Neuronal stem cell (in vitro differentiated cells): ENCODE results near the gene SMIM44.
A peak's percentile ranks its signal among the peaks of the same experiment; 100 is the strongest.

Source experiments
- DNase-seq: peaks from one replicate; pipeline ENCODE4 v3.0.0-alpha.2; 2013; ENCODE audit warnings: low spot score
- H2AFZ ChIP-seq: one replicate; pipeline ENCODE4 v1.6.1; 2013; ENCODE audit warnings: mild to moderate bottlenecking, low read length, inconsistent platforms
- H2AK5ac ChIP-seq: 2 replicates; pipeline ENCODE4 v1.6.1; 2013; ENCODE audit warnings: low read depth, mild to moderate bottlenecking, inconsistent platforms, low read length, moderate library complexity, mixed read lengths
- H2BK120ac ChIP-seq: 2 replicates; pipeline ENCODE4 v1.6.1; 2013; ENCODE audit warnings: low read depth, mild to moderate bottlenecking, inconsistent platforms, low read length, moderate library complexity, mixed read lengths
- H2BK12ac ChIP-seq: one replicate; pipeline ENCODE4 v1.6.1; 2013; ENCODE audit warnings: low read length, inconsistent platforms
- H2BK15ac ChIP-seq: 2 replicates; pipeline ENCODE4 v1.6.1; 2013; ENCODE audit warnings: mild to moderate bottlenecking, low read length, inconsistent platforms, mixed read lengths
- H2BK5ac ChIP-seq: one replicate; pipeline ENCODE4 v1.6.1; 2013; ENCODE audit warnings: inconsistent platforms, mild to moderate bottlenecking, low read length, moderate library complexity
- H3K14ac ChIP-seq: one replicate; pipeline ENCODE4 v1.6.1; 2013; ENCODE audit warnings: low read length, inconsistent platforms
- H3K18ac ChIP-seq: 2 replicates; pipeline ENCODE4 v1.6.1; 2013; ENCODE audit warnings: low read length, inconsistent platforms
- H3K23ac ChIP-seq: 2 replicates; pipeline ENCODE4 v1.6.1; 2013; ENCODE audit warnings: low read depth, mild to moderate bottlenecking, mixed read lengths, low read length, inconsistent platforms; ENCODE audit not compliant: poor library complexity
- H3K27ac ChIP-seq: replicated peaks from 3 replicates; pipeline ENCODE4 v1.5.1; 2013; ENCODE audit warnings: low read length, inconsistent platforms
- H3K27me3 ChIP-seq, 3 experiments: 2 replicates each; pipeline ENCODE4 v1.6.1; 2013; ENCODE audit warnings: low read length in 3 of 3, mild to moderate bottlenecking in 2 of 3, inconsistent platforms in 1 of 3, low read depth in 1 of 3, mixed read lengths in 1 of 3, moderate library complexity in 1 of 3; ENCODE audit not compliant: control insufficient read depth in 3 of 3, insufficient read depth in 3 of 3
- H3K36me3 ChIP-seq, 2 donors: replicated peaks in 1 of 2; 2 replicates each; pipeline ENCODE4 v1.6.1; 2013; ENCODE audit warnings: low read length in 2 of 2; ENCODE audit not compliant: control insufficient read depth in 2 of 2, insufficient read depth in 2 of 2
- H3K4ac ChIP-seq: 2 replicates; pipeline ENCODE4 v1.6.1; 2013; ENCODE audit warnings: inconsistent platforms, mild to moderate bottlenecking, low read length, moderate library complexity
- H3K4me1 ChIP-seq, 2 donors: 1 replicate in 1 of 2; 2 replicates in 1 of 2; pipeline ENCODE4 v1.6.1; 2013; ENCODE audit warnings: low read length in 2 of 2, low read depth in 1 of 2; ENCODE audit not compliant: control insufficient read depth in 2 of 2, insufficient read depth in 1 of 2
- H3K4me2 ChIP-seq: one replicate; pipeline ENCODE4 v1.6.1; 2013; ENCODE audit warnings: mild to moderate bottlenecking, low read length, inconsistent platforms; ENCODE audit not compliant: insufficient read depth, poor library complexity, severe bottlenecking
- H3K4me3 ChIP-seq, 2 donors: 2 replicates each; pipeline ENCODE4 v1.5.1; 2013; ENCODE audit warnings: low read length in 2 of 2, mild to moderate bottlenecking in 2 of 2, inconsistent platforms in 1 of 2, moderate library complexity in 1 of 2
- H3K79me1 ChIP-seq: one replicate; pipeline ENCODE4 v1.6.1; 2013; ENCODE audit warnings: low read depth, mild to moderate bottlenecking, inconsistent platforms, low read length, moderate library complexity
- H3K9ac ChIP-seq: one replicate; pipeline ENCODE4 v1.6.1; 2013; ENCODE audit warnings: mild to moderate bottlenecking, low read depth, low read length, inconsistent platforms; ENCODE audit not compliant: poor library complexity
- H3K9me3 ChIP-seq, 2 donors: replicated peaks in 1 of 2; 2 replicates each; pipeline versions ENCODE3 to v1.6.1; 2013; ENCODE audit warnings: low read length in 2 of 2, mild to moderate bottlenecking in 2 of 2, inconsistent platforms in 1 of 2, low read depth in 1 of 2, mixed read lengths in 1 of 2, moderate library complexity in 1 of 2; ENCODE audit not compliant: control insufficient read depth in 2 of 2, insufficient read depth in 1 of 2
- H4K8ac ChIP-seq: one replicate; pipeline ENCODE4 v1.6.1; 2013; ENCODE audit warnings: low read depth, mild to moderate bottlenecking, inconsistent platforms, low read length, moderate library complexity
- H4K91ac ChIP-seq: one replicate; pipeline ENCODE4 v1.6.1; 2013; ENCODE audit warnings: low read length, low read depth, mild to moderate bottlenecking, inconsistent platforms; ENCODE audit not compliant: poor library complexity
- WGBS, 2 donors: extraction: QIAGEN DNeasy Blood & Tissue Kit; methylation state at CpG; one replicate each; pipeline ENCODE4 v1.1.7; 2013; ENCODE audit warnings: missing lambda C conversion rate in 2 of 2, mixed read lengths in 1 of 2; ENCODE audit not compliant: insufficient read length in 2 of 2, insufficient replicate concordance in 1 of 2; ENCODE audit errors: extremely low coverage in 2 of 2; 5-methylcytosine and 5-hydroxymethylcytosine counted together

Gene SMIM44

GRCh38 chr19:3511506-3512251 is 28.4 kb upstream of the SMIM44 start:
- no peak for DNase-seq
- Histone ChIP-seq H2BK12ac (no peak overlapping the region), H3K4me3 (no peak overlapping the region), H3K27ac (no peak overlapping the region), H3K79me1 (peaks cover 69% of the 10 kb centered on the region), H2AK5ac (no peak overlapping the region), H2BK15ac (no peak overlapping the region), H4K91ac (no peak overlapping the region), H3K9me3 (no peaks in the 10 kb centered on the region), H4K8ac (no peak overlapping the region), H3K36me3 (peaks cover 23 to 82% of the 10 kb centered on the region in 2 donors), H3K4ac (no peak overlapping the region), H2BK5ac (peak overlapping the region; percentile 4), H3K4me1 (peaks cover 4 to 7% of the 10 kb centered on the region in 2 donors), H3K18ac (no peak overlapping the region), H3K9ac (no peak overlapping the region), H2AFZ (no peak overlapping the region), H3K23ac (no peak overlapping the region), H2BK120ac (no peak overlapping the region), H3K14ac (no peak overlapping the region), H3K27me3 (no peaks in the 10 kb centered on the region), H3K4me2 (no peak overlapping the region)
- WGBS, 2 donors: no CpG with 5 or more reads among the region's 26 CpGs

- Histone ChIP-seq H4K91ac (no peak overlapping the region), H3K9ac (no peak overlapping the region), H3K23ac (no peak overlapping the region), H3K36me3 (peaks cover 23 to 74% of the 10 kb centered on the region in 2 donors), H3K4me1 (peaks cover 5 to 7% of the 10 kb centered on the region in 2 donors), H3K4ac (no peak overlapping the region), H3K27ac (no peak overlapping the region), H3K4me2 (no peak overlapping the region), H2BK5ac (no peak overlapping the region), H3K18ac (no peak overlapping the region), H2BK15ac (no peak overlapping the region), H3K4me3 (no peak overlapping the region), H3K27me3 (no peaks in the 10 kb centered on the region), H3K9me3 (no peaks in the 10 kb centered on the region), H3K79me1 (peaks cover 64% of the 10 kb centered on the region), H2BK12ac (no peak overlapping the region), H2AFZ (no peak overlapping the region), H3K14ac (peak overlapping the region; percentile 56), H4K8ac (no peak overlapping the region), H2BK120ac (no peak overlapping the region), H2AK5ac (no peak overlapping the region)
- WGBS, 2 donors: no CpG with 5 or more reads among the region's 22 CpGs
- no peak for DNase-seq
These were observed 27.5 kb upstream of the SMIM44 start for GRCh38 chr19:3510727-3511126.

GRCh38 chr19:3509566-3509989 is 26.3 kb upstream of the SMIM44 start:
- Histone ChIP-seq H2BK5ac (no peak overlapping the region), H2BK12ac (no peak overlapping the region), H2AK5ac (no peak overlapping the region), H3K9me3 (no peaks in the 10 kb centered on the region), H3K27ac (no peak overlapping the region), H2BK120ac (no peak overlapping the region), H3K4ac (no peak overlapping the region), H2AFZ (no peak overlapping the region), H3K4me3 (no peak overlapping the region), H3K23ac (peak overlapping the region; percentile 89), H3K4me1 (peaks cover 9 to 13% of the 10 kb centered on the region in 2 donors), H3K36me3 (peaks cover 23 to 67% of the 10 kb centered on the region in 2 donors), H3K9ac (no peak overlapping the region), H3K79me1 (peaks cover 58% of the 10 kb centered on the region), H3K4me2 (no peak overlapping the region), H4K8ac (no peak overlapping the region), H4K91ac (no peak overlapping the region), H3K27me3 (no peaks in the 10 kb centered on the region), H3K14ac (no peak overlapping the region), H2BK15ac (no peak overlapping the region), H3K18ac (no peak overlapping the region)
- no peak for DNase-seq
- no CpG with 5 or more reads among the region's 15 CpGs for WGBS, 2 donors

DNA sequence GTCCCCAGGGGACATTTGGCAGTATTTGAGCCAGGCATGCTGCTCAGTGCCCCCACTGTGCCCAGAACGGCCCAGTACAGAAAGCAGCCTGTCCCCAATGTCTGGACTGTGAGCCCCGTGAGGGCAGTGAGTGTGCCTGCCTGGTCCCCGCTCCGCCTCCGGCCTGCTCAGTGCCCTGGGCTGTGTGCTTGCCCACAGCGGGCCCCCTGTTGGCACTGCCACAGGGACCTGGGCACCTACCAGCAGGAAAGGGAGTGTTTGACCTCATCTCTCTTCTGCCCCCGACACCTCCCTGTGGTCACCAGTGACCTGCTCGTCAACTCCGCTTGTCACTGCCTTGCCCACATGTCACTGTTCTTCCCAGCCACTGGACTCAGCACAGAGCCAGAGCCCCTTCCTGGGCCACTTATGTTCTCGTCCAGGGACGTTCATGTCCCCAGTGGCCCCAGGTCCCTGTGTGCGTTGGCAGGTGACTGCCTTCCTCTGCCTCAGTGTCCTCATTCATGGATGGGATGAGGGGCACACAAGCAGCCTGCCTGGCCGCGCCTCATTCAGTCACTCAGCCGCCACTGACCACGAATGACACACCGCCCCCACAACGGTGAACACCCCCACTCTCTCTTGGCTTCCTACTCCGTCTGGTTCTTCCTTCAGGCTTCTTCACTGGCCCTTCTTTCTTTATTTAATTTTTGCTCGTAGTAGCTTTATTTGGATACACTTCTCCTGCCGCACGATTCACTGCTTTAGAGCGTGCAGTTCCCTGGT is 25.7 kb upstream of the SMIM44 start:
- Histone ChIP-seq H3K4me1 (peaks cover 9 to 13% of the 10 kb centered on the region in 2 donors), H2BK15ac (peak overlapping the region; percentile 49), H3K79me1 (peaks cover 54% of the 10 kb centered on the region), H2BK5ac (peak overlapping the region; percentile 53), H2AFZ (no peak overlapping the region), H3K14ac (no peak overlapping the region), H3K9me3 (no peaks in the 10 kb centered on the region), H2BK12ac (no peak overlapping the region), H4K8ac (no peak overlapping the region), H3K27me3 (no peaks in the 10 kb centered on the region), H3K4me3 (no peak overlapping the region), H3K9ac (peak overlapping the region; percentile 44), H3K4me2 (peak overlapping the region; percentile 11), H2BK120ac (no peak overlapping the region), H3K27ac (no peak overlapping the region), H4K91ac (no peak overlapping the region), H2AK5ac (no peak overlapping the region), H3K18ac (peak overlapping the region; percentile 28), H3K36me3 (peaks cover 21 to 61% of the 10 kb centered on the region in 2 donors), H3K4ac (no peak overlapping the region), H3K23ac (peak overlapping the region; percentile 89)
- no CpG with 5 or more reads among the region's 23 CpGs for WGBS, 2 donors
- no peak for DNase-seq
